ENCODE results near the gene SPAG16.

DNA sequence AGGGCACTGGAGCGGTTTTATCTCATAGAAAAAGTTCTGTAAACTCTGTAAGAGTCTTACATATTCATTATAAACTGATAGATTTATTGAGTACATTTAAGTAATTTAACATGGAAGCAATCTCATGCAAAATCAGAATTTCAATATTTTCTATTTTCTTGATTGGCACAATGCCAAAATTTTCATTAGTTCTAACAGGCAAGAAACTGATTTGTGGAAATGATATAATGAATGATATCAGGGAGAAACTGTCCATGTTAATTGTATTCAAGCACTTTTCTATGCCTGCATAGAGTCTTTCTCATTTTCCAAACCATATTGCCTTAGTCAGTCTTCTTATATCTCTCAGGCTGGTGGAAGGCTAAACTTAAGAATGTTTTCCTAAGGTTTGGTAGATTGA lies 23.0 kb upstream of the SPAG16 start:
- TF ChIP-seq, protein P1, sequence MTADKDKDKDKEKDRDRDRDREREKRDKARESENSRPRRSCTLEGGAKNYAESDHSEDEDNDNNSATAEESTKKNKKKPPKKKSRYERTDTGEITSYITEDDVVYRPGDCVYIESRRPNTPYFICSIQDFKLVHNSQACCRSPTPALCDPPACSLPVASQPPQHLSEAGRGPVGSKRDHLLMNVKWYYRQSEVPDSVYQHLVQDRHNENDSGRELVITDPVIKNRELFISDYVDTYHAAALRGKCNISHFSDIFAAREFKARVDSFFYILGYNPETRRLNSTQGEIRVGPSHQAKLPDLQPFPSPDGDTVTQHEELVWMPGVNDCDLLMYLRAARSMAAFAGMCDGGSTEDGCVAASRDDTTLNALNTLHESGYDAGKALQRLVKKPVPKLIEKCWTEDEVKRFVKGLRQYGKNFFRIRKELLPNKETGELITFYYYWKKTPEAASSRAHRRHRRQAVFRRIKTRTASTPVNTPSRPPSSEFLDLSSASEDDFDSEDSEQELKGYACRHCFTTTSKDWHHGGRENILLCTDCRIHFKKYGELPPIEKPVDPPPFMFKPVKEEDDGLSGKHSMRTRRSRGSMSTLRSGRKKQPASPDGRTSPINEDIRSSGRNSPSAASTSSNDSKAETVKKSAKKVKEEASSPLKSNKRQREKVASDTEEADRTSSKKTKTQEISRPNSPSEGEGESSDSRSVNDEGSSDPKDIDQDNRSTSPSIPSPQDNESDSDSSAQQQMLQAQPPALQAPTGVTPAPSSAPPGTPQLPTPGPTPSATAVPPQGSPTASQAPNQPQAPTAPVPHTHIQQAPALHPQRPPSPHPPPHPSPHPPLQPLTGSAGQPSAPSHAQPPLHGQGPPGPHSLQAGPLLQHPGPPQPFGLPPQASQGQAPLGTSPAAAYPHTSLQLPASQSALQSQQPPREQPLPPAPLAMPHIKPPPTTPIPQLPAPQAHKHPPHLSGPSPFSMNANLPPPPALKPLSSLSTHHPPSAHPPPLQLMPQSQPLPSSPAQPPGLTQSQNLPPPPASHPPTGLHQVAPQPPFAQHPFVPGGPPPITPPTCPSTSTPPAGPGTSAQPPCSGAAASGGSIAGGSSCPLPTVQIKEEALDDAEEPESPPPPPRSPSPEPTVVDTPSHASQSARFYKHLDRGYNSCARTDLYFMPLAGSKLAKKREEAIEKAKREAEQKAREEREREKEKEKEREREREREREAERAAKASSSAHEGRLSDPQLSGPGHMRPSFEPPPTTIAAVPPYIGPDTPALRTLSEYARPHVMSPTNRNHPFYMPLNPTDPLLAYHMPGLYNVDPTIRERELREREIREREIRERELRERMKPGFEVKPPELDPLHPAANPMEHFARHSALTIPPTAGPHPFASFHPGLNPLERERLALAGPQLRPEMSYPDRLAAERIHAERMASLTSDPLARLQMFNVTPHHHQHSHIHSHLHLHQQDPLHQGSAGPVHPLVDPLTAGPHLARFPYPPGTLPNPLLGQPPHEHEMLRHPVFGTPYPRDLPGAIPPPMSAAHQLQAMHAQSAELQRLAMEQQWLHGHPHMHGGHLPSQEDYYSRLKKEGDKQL (CRISPR knock-in tag; IDR thresholded peaks at IDR 0.05; ENCODE audit: low read depth), result no peak
- TF ChIP-seq, protein P2, sequence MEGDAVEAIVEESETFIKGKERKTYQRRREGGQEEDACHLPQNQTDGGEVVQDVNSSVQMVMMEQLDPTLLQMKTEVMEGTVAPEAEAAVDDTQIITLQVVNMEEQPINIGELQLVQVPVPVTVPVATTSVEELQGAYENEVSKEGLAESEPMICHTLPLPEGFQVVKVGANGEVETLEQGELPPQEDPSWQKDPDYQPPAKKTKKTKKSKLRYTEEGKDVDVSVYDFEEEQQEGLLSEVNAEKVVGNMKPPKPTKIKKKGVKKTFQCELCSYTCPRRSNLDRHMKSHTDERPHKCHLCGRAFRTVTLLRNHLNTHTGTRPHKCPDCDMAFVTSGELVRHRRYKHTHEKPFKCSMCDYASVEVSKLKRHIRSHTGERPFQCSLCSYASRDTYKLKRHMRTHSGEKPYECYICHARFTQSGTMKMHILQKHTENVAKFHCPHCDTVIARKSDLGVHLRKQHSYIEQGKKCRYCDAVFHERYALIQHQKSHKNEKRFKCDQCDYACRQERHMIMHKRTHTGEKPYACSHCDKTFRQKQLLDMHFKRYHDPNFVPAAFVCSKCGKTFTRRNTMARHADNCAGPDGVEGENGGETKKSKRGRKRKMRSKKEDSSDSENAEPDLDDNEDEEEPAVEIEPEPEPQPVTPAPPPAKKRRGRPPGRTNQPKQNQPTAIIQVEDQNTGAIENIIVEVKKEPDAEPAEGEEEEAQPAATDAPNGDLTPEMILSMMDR (CRISPR knock-in tag; IDR thresholded peaks at IDR 0.05), result no peak
- TF ChIP-seq ZFP36 (IDR thresholded peaks at IDR 0.05; ENCODE audit: borderline replicate concordance, low read depth, low read length, partially characterized antibody), result no peak
- no peak for TF ChIP-seq SIN3B (IDR thresholded peaks at IDR 0.05; ENCODE audit: low read length)
- TF ChIP-seq SNAI1 (CRISPR knock-in tag; IDR thresholded peaks at IDR 0.05; ENCODE audit: borderline replicate concordance), result no peak
- no peak for TF ChIP-seq RXRA (CRISPR knock-in tag; IDR thresholded peaks at IDR 0.05)
- no peak for TF ChIP-seq JDP2 (CRISPR knock-in tag; IDR thresholded peaks at IDR 0.05; ENCODE audit: borderline replicate concordance)
- TF ChIP-seq NCOA1 (CRISPR knock-in tag; IDR thresholded peaks at IDR 0.05), result no peak
- TF ChIP-seq THYN1 (CRISPR knock-in tag; IDR thresholded peaks at IDR 0.05; ENCODE audit: borderline replicate concordance, low read depth), result no peak
- TF ChIP-seq NFYB (CRISPR knock-in tag; IDR thresholded peaks at IDR 0.05), result no peak
- no peak for TF ChIP-seq ZSCAN12 (CRISPR knock-in tag; IDR thresholded peaks at IDR 0.05)
- TF ChIP-seq POLR2A (IDR thresholded peaks at IDR 0.05; ENCODE audit: insufficient read depth in 1 of 2, low read depth in 2 of 2, low read length in 2 of 2), result no peak
- no peak for TF ChIP-seq RORA (CRISPR knock-in tag; IDR thresholded peaks at IDR 0.05)
